ENCODE data around the gene ACAD11.
"Not testable (repeated sequence)": the region's sequence is repeated elsewhere in the genome, so short reads cannot be mapped to it uniquely, and the experiment has no call there.

ACAD11 gene

GRCh38 chr3:132643366-132643765 lies 16.2 kb downstream of the ACAD11 start:
- Mint-ChIP-seq H3K27ac (no peak overlapping the region), H3K4me1 (no peaks in the 10 kb centered on the region), H3K27me3 (ENCODE audit: low read depth, poor library complexity) (no peaks in the 10 kb centered on the region), H3K4me3 (no peak overlapping the region), H3K36me3 (ENCODE audit: low read depth) (peaks cover 19% of the 10 kb centered on the region), H3K9me3 (no peaks in the 10 kb centered on the region)
- no peak for DNase-seq
- no peak for TF ChIP-seq CTCF (IDR thresholded peaks at IDR 0.05)

- Mint-ChIP-seq H3K4me3 (no peak overlapping the region), H3K36me3 (ENCODE audit: low read depth) (peaks cover 19% of the 10 kb centered on the region), H3K4me1 (no peaks in the 10 kb centered on the region), H3K27me3 (ENCODE audit: low read depth, poor library complexity) (no peaks in the 10 kb centered on the region), H3K9me3 (no peaks in the 10 kb centered on the region), H3K27ac (no peak overlapping the region)
- DNase-seq: no peak
- no peak for TF ChIP-seq CTCF (IDR thresholded peaks at IDR 0.05)
These were observed 17.1 kb downstream of the ACAD11 start for GRCh38 chr3:132642539-132642847.

GRCh38 chr3:132641837-132642538 lies 17.6 kb downstream of the ACAD11 start:
- Mint-ChIP-seq H3K4me1 (no peaks in the 10 kb centered on the region), H3K27ac (no peak overlapping the region), H3K27me3 (ENCODE audit: low read depth, poor library complexity) (no peaks in the 10 kb centered on the region), H3K4me3 (no peak overlapping the region), H3K36me3 (ENCODE audit: low read depth) (peaks cover 19% of the 10 kb centered on the region), H3K9me3 (no peaks in the 10 kb centered on the region)
- peak; percentile 81 for TF ChIP-seq CTCF (IDR thresholded peaks at IDR 0.05)
- DNase-seq: no peak

- H3K4me1 Mint-ChIP-seq; H3K27me3 Mint-ChIP-seq (ENCODE audit: low read depth, poor library complexity); H3K9me3 Mint-ChIP-seq; H3K27ac Mint-ChIP-seq; DNase-seq; H3K4me3 Mint-ChIP-seq: not testable (repeated sequence)
- H3K36me3 Mint-ChIP-seq (ENCODE audit: low read depth): peaks cover 14% of the 10 kb centered on the region
These were observed 18.2 kb downstream of the ACAD11 start for GRCh38 chr3:132641427-132641826.

- Mint-ChIP-seq H3K4me3 (no peak overlapping the region), H3K27ac (no peak overlapping the region), H3K4me1 (no peaks in the 10 kb centered on the region), H3K9me3 (no peaks in the 10 kb centered on the region), H3K36me3 (ENCODE audit: low read depth) (peaks cover 19% of the 10 kb centered on the region), H3K27me3 (ENCODE audit: low read depth, poor library complexity) (no peaks in the 10 kb centered on the region)
- DNase-seq: no peak
- TF ChIP-seq CTCF (IDR thresholded peaks at IDR 0.05): no peak
These were observed 20.9 kb downstream of the ACAD11 start for GRCh38 chr3:132638706-132639105.

- no peak for TF ChIP-seq CTCF (IDR thresholded peaks at IDR 0.05)
- Mint-ChIP-seq H3K4me3 (no peak overlapping the region), H3K27ac (no peak overlapping the region), H3K27me3 (ENCODE audit: low read depth, poor library complexity) (no peaks in the 10 kb centered on the region), H3K9me3 (no peaks in the 10 kb centered on the region), H3K36me3 (ENCODE audit: low read depth) (peaks cover 27% of the 10 kb centered on the region), H3K4me1 (no peaks in the 10 kb centered on the region)
- DNase-seq: no peak
These were observed 22.0 kb downstream of the ACAD11 start for GRCh38 chr3:132637590-132637989.

All from nephron progenitor cell (in vitro differentiated cells).